Smooth muscle cell (in vitro differentiated cells): ENCODE results near the gene BCL6B. TPM values are rescaled to one million over a fixed set of nuclear protein-coding genes. Genes with fewer than 3 reads are reported as not detected.
A peak's percentile ranks its signal among the peaks of the same experiment; 100 is the strongest.

Source experiments
- DNase-seq: peaks from one replicate; lab custom pipeline; 2025; ENCODE audit not compliant: unreplicated experiment; lab: John Stamatoyannopoulos, UW
- H2AFZ ChIP-seq: fragments of 200-600 bp; sonication (generic); 2 replicates; pipeline ENCODE4 v1.6.0; 2016; ENCODE audit warnings: antibody characterized with exemption, low read depth, mild to moderate bottlenecking
- H3F3A ChIP-seq: fragments of 200-600 bp; sonication (generic); 2 replicates; pipeline ENCODE4 v1.6.0; 2017; ENCODE audit warnings: antibody characterized with exemption, low read depth
- H3K27ac ChIP-seq: fragments of 200-600 bp; sonication (generic); 2 replicates; pipeline ENCODE4 v1.5.1; 2016; ENCODE audit warnings: low read depth, mild to moderate bottlenecking
- H3K27me3 ChIP-seq: fragments of 200-600 bp; sonication (generic); 2 replicates; pipeline ENCODE4 v1.6.1; 2016; ENCODE audit warnings: low read depth, mild to moderate bottlenecking
- H3K36me3 ChIP-seq: fragments of 200-600 bp; sonication (generic); 2 replicates; pipeline ENCODE4 v1.5.1; 2016; ENCODE audit warnings: low read depth
- H3K4me1 ChIP-seq: fragments of 200-600 bp; sonication (generic); 2 replicates; pipeline ENCODE4 v1.5.1; 2016; ENCODE audit warnings: low read depth
- H3K4me2 ChIP-seq: fragments of 200-600 bp; sonication (generic); 2 replicates; pipeline ENCODE4 v1.6.0; 2016; ENCODE audit warnings: mild to moderate bottlenecking
- H3K4me3 ChIP-seq: fragments of 200-600 bp; sonication (generic); 2 replicates; pipeline ENCODE4 v1.5.1; 2016; ENCODE audit warnings: mild to moderate bottlenecking
- H3K79me2 ChIP-seq: fragments of 200-600 bp; sonication (generic); 2 replicates; pipeline ENCODE4 v1.6.0; 2016; ENCODE audit warnings: low read depth, mild to moderate bottlenecking
- H3K9ac ChIP-seq: fragments of 200-600 bp; sonication (generic); 2 replicates; pipeline ENCODE4 v1.6.0; 2016; ENCODE audit warnings: low read depth
- H3K9me3 ChIP-seq: fragments of 200-600 bp; sonication (generic); replicated peaks from 2 replicates; pipeline ENCODE4 v1.5.1; 2016; ENCODE audit warnings: low read depth
- H4K20me1 ChIP-seq: fragments of 200-600 bp; sonication (generic); 2 replicates; pipeline ENCODE4 v1.6.0; 2016; ENCODE audit warnings: low read depth
- WGBS: methylation state at CpG from one replicate; pipeline ENCODE4 v1.1.7; 2016; ENCODE audit warnings: low lambda C conversion rate; 5-methylcytosine and 5-hydroxymethylcytosine counted together
- polyA plus RNA-seq: library from polyadenylated mRNA; unstranded; fragments of >200 nt; fragmentation: Nextera tagmentation; extraction: Ambion mirVana; gene quantifications from 2 replicates; pipeline ENCODE4 v1.2.1, GENCODE V29; 2016
- total RNA-seq: library from RNA; depleted of rRNA; stranded (reverse); fragments of >200 nt; gene quantifications from 2 replicates; pipeline ENCODE4 v1.2.3, GENCODE V29; 2014
- TF ChIP-seq, protein P1 (sequence below): fragments of 200-600 bp; sonication (generic); IDR thresholded peaks from 2 replicates; pipeline ENCODE4 v1.5.1; 2017; ENCODE audit warnings: borderline replicate concordance, mild to moderate bottlenecking, antibody characterized with exemption; ENCODE audit not compliant: insufficient read depth, poor library complexity, severe bottlenecking

Gene BCL6B
- total and polyA plus RNA-seq, 2 experiments from 2014 or later = not detected

DNA sequence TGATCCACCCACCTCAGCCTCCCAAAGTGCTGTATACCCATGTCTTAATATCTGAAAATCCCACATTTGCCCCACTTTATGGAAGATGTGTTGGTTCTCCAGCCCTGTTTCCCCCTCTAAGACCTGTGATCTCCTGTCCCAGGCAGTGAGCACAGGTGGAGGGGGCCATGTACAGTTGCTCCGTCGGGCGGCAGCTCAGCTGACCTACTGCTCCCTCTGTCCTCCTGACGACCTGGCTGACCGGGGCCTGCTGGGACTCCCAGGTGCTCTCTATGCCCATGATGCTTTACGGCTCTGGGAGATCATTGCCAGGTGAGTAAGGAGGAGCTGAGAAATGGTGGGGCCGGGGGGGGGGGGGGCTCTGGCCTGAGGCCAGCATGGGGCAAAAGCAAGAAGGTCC lies 17.1 kb upstream of the BCL6B start:
- Histone ChIP-seq H3K9me3 (no peaks in the 10 kb centered on the region), H3K4me3 (no peak overlapping the region), H3K9ac (no peak overlapping the region), H3K27me3 (no peaks in the 10 kb centered on the region), H3F3A (peaks cover 3% of the 10 kb centered on the region), H3K4me2 (no peak overlapping the region), H3K27ac (no peak overlapping the region), H3K79me2 (peaks cover 26% of the 10 kb centered on the region), H2AFZ (no peak overlapping the region), H3K4me1 (no peaks in the 10 kb centered on the region), H4K20me1 (peaks cover 46% of the 10 kb centered on the region), H3K36me3 (no peaks in the 10 kb centered on the region)
- TF ChIP-seq, protein P1, sequence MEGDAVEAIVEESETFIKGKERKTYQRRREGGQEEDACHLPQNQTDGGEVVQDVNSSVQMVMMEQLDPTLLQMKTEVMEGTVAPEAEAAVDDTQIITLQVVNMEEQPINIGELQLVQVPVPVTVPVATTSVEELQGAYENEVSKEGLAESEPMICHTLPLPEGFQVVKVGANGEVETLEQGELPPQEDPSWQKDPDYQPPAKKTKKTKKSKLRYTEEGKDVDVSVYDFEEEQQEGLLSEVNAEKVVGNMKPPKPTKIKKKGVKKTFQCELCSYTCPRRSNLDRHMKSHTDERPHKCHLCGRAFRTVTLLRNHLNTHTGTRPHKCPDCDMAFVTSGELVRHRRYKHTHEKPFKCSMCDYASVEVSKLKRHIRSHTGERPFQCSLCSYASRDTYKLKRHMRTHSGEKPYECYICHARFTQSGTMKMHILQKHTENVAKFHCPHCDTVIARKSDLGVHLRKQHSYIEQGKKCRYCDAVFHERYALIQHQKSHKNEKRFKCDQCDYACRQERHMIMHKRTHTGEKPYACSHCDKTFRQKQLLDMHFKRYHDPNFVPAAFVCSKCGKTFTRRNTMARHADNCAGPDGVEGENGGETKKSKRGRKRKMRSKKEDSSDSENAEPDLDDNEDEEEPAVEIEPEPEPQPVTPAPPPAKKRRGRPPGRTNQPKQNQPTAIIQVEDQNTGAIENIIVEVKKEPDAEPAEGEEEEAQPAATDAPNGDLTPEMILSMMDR = no peak
- WGBS = 81% methylated on average over 7 of the region's 7 CpGs
- DNase-seq = no peak

DNA sequence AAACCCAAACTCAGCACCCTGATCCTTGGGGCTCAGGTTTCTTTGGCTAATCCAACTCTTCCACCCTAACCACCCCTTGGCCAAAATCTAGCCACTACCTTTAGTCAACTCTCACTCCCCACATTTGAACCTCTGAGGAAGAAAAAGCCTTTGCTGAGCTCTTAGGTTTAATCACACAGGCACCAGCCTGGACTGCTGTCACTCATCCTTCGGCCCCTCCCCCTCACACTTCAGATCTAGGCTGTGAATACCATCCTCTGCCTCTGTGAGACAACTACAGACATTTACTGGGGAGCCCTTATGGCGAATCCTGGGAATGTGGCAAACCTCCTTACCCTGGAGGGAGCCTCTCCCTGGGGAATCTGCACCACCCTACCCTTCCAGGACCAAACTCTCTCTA lies 15.7 kb upstream of the BCL6B start:
- Histone ChIP-seq H2AFZ (no peak overlapping the region), H3K4me3 (no peak overlapping the region), H3K36me3 (no peaks in the 10 kb centered on the region), H3K79me2 (peaks cover 40% of the 10 kb centered on the region), H3K27ac (no peak overlapping the region), H3K9me3 (no peaks in the 10 kb centered on the region), H3K4me1 (peaks cover 5% of the 10 kb centered on the region), H3K27me3 (no peaks in the 10 kb centered on the region), H3K9ac (no peak overlapping the region), H4K20me1 (peaks cover 46% of the 10 kb centered on the region), H3K4me2 (no peak overlapping the region), H3F3A (peaks cover 3% of the 10 kb centered on the region)
- WGBS = 94% methylated on average over 2 of the region's 2 CpGs
- no peak for DNase-seq
- TF ChIP-seq, protein P1 = no peak

DNA sequence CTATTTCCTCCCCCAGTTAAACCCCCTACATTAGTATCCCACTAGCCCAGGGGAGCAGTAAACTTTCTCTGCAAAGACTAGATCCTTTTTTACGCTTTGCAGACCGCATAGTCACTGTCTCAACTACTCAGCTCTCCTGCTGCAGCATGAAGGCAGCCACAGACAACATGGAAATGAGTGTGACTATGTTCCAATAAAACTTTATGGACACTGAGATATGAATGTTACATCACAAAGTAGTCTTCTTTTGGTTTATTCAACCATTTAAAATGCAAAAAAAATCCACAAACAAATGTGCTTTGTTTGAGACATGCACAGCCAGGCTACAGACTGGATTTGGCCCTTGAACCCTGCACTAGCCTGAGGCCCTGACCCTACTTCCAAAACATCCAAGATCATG lies 12.3 kb upstream of the BCL6B start:
- DNase-seq = no peak
- peaks cover 17% of the 10 kb centered on the region for H3F3A ChIP-seq
- H4K20me1 ChIP-seq = peaks cover 24% of the 10 kb centered on the region
- no peak overlapping the region for H3K9ac ChIP-seq
- no peak overlapping the region for H3K27ac ChIP-seq
- no peaks in the 10 kb centered on the region for H3K36me3 ChIP-seq
- peaks cover 52% of the 10 kb centered on the region for H3K79me2 ChIP-seq
- no peaks in the 10 kb centered on the region for H3K9me3 ChIP-seq
- TF ChIP-seq, protein P1 = no peak
- H3K4me3 ChIP-seq = no peak overlapping the region
- 91% methylated on average over 2 of the region's 2 CpGs for WGBS
- H3K4me2 ChIP-seq = peak overlapping the region; percentile 100
- no peaks in the 10 kb centered on the region for H3K27me3 ChIP-seq
- peaks cover 11% of the 10 kb centered on the region for H3K4me1 ChIP-seq
- H2AFZ ChIP-seq = no peak overlapping the region

DNA sequence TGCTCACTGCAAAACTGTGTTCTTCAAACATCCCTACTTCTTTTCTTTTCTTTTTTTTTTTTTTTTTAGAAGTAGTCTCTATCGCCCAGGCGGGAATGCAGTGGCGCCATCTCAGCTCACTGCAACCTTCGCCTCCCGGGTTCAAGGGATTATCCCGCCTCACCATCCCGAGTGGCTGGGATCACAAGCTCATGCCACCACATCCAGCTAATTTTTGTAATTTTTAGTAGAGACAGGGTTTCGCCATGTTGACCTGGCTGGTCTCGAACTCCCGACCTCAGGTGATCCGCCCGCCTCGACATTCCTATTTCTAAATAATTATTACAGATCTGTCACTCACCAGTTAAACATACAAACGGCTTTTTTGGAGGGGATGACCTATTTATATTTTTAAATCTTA lies 11.4 kb upstream of the BCL6B start:
- Histone ChIP-seq H3K9me3 (no peaks in the 10 kb centered on the region), H3K9ac (peak overlapping the region; percentile 100), H3K4me2 (peak overlapping the region; percentile 100), H3F3A (peaks cover 22% of the 10 kb centered on the region), H3K4me3 (peak overlapping the region; percentile 83), H2AFZ (no peak overlapping the region), H3K79me2 (peaks cover 52% of the 10 kb centered on the region), H3K36me3 (no peaks in the 10 kb centered on the region), H3K27me3 (no peaks in the 10 kb centered on the region), H3K27ac (peak overlapping the region; percentile 100), H4K20me1 (peaks cover 22% of the 10 kb centered on the region), H3K4me1 (peaks cover 16% of the 10 kb centered on the region)
- WGBS = 70% methylated on average over 14 of the region's 14 CpGs
- DNase-seq = no peak
- TF ChIP-seq, protein P1 = no peak
